ENCODE data around the gene ASIP.

The ASIP gene

DNA sequence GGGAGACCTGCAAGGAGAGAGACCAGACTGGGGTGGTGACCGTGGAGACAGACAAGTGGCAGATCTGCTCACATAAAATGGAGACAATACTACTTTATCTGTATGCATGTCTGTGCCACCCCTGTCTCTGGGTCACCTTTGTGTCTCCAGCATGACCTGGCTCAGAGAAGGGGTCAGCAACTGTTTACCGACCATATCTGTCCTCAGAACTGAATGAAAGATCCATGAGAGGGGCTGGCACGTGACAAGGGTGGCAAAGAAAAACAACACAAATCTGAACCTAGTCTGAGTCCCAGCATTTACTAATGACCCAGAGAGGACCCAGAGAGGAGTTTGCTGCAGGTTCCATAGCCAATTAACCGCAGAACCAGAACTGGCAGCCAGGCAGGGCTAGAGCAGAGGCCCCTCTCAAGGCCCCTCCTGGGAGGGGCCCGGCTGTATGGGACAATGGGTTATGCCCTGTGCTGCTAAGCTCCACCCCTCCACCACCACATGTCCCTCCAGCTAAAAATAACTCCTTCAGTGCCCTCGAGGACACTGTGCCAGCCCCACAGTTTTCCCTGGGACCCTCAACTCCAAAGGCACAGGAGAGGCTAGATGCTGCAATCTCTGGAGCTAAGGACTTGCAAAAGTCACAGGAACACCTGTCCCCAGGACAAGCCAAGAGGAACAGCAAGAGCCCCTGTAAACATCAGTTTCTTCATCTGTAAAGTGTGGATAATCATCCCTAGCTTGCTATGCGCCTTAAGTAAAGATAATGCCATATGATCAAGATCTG, 59.8 kb downstream of the ASIP start:
- no peak for ATAC-seq
- TF ChIP-seq POU6F1 (CRISPR knock-in tag; IDR thresholded peaks at IDR 0.05; ENCODE audit: borderline replicate concordance, low read depth) (no peak), ZC3H10 (CRISPR knock-in tag; IDR thresholded peaks at IDR 0.05) (no peak), ZNF8 (CRISPR knock-in tag; IDR thresholded peaks at IDR 0.05) (no peak), BACH2 (CRISPR knock-in tag; IDR thresholded peaks at IDR 0.05; ENCODE audit: borderline replicate concordance) (no peak), TCF4 (CRISPR knock-in tag; IDR thresholded peaks at IDR 0.05; ENCODE audit: borderline replicate concordance) (no peak), RARB (CRISPR knock-in tag; IDR thresholded peaks at IDR 0.05) (no peak), ISL1 (CRISPR knock-in tag; IDR thresholded peaks at IDR 0.05) (no peak), ZNF70 (CRISPR knock-in tag; IDR thresholded peaks at IDR 0.05) (no peak), PPARA (CRISPR knock-in tag; IDR thresholded peaks at IDR 0.05; ENCODE audit: borderline replicate concordance) (no peak), SNAI2 (CRISPR knock-in tag; IDR thresholded peaks at IDR 0.05) (no peak), ZFP3 (CRISPR knock-in tag; IDR thresholded peaks at IDR 0.05) (no peak), ESRRG (CRISPR knock-in tag; IDR thresholded peaks at IDR 0.05) (no peak), ZNF565 (CRISPR knock-in tag; conservative IDR thresholded peaks at IDR 0.05; ENCODE audit: low read depth) (no peak), OSR1 (CRISPR knock-in tag; IDR thresholded peaks at IDR 0.05) (no peak), GLIS3 (CRISPR knock-in tag; IDR thresholded peaks at IDR 0.05) (no peak), TOX (CRISPR knock-in tag; IDR thresholded peaks at IDR 0.05; ENCODE audit: borderline replicate concordance) (no peak)
- TF ChIP-seq, protein P1, sequence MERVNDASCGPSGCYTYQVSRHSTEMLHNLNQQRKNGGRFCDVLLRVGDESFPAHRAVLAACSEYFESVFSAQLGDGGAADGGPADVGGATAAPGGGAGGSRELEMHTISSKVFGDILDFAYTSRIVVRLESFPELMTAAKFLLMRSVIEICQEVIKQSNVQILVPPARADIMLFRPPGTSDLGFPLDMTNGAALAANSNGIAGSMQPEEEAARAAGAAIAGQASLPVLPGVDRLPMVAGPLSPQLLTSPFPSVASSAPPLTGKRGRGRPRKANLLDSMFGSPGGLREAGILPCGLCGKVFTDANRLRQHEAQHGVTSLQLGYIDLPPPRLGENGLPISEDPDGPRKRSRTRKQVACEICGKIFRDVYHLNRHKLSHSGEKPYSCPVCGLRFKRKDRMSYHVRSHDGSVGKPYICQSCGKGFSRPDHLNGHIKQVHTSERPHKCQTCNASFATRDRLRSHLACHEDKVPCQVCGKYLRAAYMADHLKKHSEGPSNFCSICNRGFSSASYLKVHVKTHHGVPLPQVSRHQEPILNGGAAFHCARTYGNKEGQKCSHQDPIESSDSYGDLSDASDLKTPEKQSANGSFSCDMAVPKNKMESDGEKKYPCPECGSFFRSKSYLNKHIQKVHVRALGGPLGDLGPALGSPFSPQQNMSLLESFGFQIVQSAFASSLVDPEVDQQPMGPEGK (CRISPR knock-in tag; IDR thresholded peaks at IDR 0.05; ENCODE audit: borderline replicate concordance): no peak
- TF ChIP-seq, protein P2, sequence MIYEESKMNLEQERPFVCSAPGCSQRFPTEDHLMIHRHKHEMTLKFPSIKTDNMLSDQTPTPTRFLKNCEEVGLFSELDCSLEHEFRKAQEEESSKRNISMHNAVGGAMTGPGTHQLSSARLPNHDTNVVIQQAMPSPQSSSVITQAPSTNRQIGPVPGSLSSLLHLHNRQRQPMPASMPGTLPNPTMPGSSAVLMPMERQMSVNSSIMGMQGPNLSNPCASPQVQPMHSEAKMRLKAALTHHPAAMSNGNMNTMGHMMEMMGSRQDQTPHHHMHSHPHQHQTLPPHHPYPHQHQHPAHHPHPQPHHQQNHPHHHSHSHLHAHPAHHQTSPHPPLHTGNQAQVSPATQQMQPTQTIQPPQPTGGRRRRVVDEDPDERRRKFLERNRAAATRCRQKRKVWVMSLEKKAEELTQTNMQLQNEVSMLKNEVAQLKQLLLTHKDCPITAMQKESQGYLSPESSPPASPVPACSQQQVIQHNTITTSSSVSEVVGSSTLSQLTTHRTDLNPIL (CRISPR knock-in tag; IDR thresholded peaks at IDR 0.05; ENCODE audit: low read depth): no peak
- TF ChIP-seq, protein P3, sequence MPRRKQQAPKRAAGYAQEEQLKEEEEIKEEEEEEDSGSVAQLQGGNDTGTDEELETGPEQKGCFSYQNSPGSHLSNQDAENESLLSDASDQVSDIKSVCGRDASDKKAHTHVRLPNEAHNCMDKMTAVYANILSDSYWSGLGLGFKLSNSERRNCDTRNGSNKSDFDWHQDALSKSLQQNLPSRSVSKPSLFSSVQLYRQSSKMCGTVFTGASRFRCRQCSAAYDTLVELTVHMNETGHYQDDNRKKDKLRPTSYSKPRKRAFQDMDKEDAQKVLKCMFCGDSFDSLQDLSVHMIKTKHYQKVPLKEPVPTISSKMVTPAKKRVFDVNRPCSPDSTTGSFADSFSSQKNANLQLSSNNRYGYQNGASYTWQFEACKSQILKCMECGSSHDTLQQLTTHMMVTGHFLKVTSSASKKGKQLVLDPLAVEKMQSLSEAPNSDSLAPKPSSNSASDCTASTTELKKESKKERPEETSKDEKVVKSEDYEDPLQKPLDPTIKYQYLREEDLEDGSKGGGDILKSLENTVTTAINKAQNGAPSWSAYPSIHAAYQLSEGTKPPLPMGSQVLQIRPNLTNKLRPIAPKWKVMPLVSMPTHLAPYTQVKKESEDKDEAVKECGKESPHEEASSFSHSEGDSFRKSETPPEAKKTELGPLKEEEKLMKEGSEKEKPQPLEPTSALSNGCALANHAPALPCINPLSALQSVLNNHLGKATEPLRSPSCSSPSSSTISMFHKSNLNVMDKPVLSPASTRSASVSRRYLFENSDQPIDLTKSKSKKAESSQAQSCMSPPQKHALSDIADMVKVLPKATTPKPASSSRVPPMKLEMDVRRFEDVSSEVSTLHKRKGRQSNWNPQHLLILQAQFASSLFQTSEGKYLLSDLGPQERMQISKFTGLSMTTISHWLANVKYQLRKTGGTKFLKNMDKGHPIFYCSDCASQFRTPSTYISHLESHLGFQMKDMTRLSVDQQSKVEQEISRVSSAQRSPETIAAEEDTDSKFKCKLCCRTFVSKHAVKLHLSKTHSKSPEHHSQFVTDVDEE (CRISPR knock-in tag; IDR thresholded peaks at IDR 0.05): no peak

DNA sequence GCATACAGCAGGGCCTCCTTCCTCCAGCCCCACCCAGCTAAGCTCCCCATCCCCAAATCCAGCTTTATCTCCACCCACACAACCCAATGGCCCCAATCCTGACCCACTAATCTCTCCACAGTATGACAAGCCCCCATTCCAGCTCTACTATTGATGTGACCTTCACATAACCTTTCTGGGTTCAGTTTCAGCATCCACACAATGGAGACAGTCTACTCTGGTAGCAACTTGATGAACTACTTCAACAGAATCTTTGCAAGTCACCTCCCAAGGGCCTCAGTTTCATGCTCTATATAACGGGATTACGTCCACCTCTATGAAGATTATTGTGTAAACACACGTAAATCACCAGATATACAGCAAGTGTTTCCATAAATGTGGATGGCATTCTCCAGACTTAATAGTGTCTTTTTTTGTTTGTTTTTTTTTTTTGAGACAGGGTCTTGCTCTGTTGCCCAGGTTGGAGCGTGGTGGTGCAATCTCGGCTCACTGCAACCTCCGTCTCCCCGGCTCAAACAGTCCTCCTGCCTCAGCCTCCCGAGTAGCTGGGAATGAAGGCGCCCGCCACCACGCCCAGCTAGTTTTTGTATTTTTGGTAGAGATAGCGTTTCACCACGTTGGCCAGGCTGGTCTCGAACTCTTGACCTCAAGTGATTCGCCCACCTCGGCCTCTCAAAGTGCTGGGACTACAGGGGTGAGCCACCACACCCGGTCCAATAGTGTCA, 60.5 kb downstream of the ASIP start:
- no peak for ATAC-seq
- TF ChIP-seq ZFP30 (CRISPR knock-in tag; IDR thresholded peaks at IDR 0.05) (no peak), ZC3H10 (CRISPR knock-in tag; IDR thresholded peaks at IDR 0.05) (no peak), ARNTL (CRISPR knock-in tag; IDR thresholded peaks at IDR 0.05; ENCODE audit: borderline replicate concordance, low read depth) (no peak), POU6F1 (CRISPR knock-in tag; IDR thresholded peaks at IDR 0.05; ENCODE audit: borderline replicate concordance, low read depth) (no peak), OSR1 (CRISPR knock-in tag; IDR thresholded peaks at IDR 0.05) (no peak), CSDC2 (CRISPR knock-in tag; IDR thresholded peaks at IDR 0.05) (no peak), ZFP3 (CRISPR knock-in tag; IDR thresholded peaks at IDR 0.05) (no peak), TOX (CRISPR knock-in tag; IDR thresholded peaks at IDR 0.05; ENCODE audit: borderline replicate concordance) (no peak), ZNF8 (CRISPR knock-in tag; IDR thresholded peaks at IDR 0.05) (no peak)
- TF ChIP-seq, protein P3 (CRISPR knock-in tag; IDR thresholded peaks at IDR 0.05): no peak

Measured in SK-N-SH treated with all-trans-retinoic acid at 6 μM for 48 hours (cell line).